GM18505 (cell line): ENCODE results near the gene CAMP.

Experiments used
- ATAC-seq: cut with Tn5 transposase; IDR thresholded peaks from one replicate; pipeline ENCODE4 v1.9.1; 2021; ENCODE audit not compliant: unreplicated experiment
- POLR2A ChIP-seq: IDR thresholded peaks from 4 replicates; pipeline ENCODE4 v1.6.1; 2011; ENCODE audit warnings: borderline replicate concordance; ENCODE audit not compliant: insufficient read depth, insufficient read length; ENCODE audit errors: extremely low read depth

Gene CAMP, protein sequence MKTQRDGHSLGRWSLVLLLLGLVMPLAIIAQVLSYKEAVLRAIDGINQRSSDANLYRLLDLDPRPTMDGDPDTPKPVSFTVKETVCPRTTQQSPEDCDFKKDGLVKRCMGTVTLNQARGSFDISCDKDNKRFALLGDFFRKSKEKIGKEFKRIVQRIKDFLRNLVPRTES

GRCh38 chr3:48222616-48223513 is at the start of gene CAMP:
TSS of gene CAMP (plus strand) at chr3:48223495. CDS start at chr3:48223512, 17 bp downstream.
- TF ChIP-seq POLR2A: no peak
- no peak for ATAC-seq

DNA sequence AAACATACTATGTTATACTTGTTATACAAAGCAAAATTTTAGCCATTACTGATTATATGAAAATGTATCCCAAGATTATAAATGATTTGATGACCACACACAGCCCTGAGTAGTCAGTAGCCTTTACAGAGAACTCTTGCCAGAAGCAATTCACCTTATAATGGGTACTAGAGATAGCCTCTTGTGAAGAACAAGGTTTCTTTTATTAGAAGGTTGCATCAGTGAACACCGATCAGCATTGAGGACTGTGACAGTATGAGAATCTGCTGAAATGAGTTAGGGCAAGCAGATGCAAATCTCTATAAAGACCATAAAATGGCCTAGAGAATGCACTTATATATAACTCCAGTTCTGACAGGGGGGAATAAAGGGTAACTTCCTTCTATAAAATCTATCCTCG is 45.2 kb upstream of the CAMP start:
- no peak for TF ChIP-seq POLR2A
- ATAC-seq: no peak

DNA sequence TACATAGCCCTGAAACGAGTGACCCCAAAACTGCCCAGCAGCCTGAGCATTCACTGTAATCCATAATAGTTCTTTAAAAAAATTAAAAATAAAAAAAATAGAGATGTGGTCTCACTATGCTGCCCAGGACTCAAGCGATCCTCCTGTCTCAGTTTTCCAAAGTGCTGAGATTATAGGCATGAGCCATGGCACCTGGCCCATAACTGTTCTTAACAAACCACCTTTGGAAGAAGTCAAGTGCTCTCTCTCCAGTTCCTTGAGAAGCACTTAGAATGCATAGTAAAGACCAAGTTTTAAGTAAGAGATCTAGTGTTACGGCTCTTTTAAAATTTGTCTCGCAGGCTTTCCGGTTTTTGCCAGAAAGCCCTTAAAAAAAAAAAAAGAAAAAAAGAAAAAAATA is 43.3 kb upstream of the CAMP start:
- TF ChIP-seq POLR2A: no peak

DNA sequence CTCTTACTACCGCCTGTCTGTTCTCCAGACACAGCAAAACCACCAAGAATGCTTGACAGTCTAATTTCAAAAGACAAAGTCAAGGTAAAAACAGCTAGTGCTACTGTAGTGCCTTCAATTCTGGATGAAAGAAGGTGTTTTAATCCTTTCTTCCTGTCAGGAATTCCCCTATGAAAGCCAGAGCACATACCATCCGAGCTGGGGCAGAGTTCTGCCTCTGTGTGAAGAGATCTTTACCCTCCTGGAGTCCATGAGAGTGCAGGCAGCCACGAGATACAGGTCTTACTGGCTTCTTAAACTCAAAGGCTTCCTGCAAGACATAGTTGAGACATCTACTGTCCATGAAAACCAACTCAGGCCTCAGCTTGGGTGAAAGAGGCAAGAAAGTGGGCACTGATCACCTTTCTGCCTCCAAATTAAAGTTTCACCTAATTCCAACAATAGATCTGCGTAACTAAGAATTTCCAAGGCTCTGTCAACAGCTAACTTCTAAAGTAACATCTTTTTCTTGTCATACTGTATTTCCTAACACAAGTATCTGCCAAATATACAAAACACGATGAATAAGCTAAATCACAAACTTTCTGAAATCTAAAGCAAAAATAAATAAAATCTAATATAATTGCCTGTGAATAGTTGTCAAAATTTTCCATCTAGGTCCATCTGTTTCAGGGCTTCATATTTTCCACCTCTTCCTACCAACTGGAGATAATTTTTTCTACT is 42.6 kb upstream of the CAMP start:
- no peak for ATAC-seq

More for the DNA sequence above, 43.3 kb upstream of the CAMP start:
- ATAC-seq: no peak

DNA sequence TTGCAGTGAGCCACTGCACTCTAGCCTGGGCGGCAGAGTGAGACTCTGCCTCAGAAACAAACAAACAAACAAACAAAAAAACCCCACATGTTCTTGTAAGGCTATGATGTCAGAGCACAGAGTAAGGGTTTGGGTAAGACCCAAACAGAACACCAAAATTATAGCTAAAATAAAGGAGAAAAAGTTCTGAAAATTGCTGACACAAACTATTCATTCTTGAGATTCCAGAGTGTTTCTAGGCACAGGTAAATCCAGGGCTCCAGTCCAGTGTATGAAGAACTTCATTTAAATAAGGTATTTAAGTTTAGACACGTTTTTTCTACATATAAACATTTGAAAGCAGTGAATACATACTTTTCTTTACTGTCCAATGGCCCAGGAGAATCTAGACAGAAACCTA is 39.0 kb upstream of the CAMP start:
- no peak for ATAC-seq
- TF ChIP-seq POLR2A: no peak

More for the DNA sequence above, 42.6 kb upstream of the CAMP start:
- no peak for TF ChIP-seq POLR2A

DNA sequence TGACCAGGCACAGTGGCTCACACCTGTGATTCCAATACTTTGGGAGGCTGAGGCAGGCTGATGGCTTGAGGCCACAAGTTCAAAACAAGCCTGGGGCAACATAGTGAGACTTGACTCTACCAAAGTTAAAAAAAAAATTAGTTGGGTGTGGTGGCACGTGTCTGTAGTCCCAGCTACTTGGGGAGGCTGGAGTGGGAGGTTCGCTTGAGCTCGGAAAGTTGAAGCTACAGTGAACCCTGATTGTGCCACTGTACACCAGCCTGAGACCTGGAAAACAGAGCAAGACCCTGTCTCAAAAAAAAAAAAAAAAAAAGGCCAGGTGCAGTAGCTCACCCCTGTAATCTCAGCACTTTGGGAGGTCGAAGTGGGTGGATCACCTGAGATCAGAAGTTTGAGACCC is 38.2 kb upstream of the CAMP start:
- TF ChIP-seq POLR2A: no peak
- no peak for ATAC-seq

GRCh38 chr3:48186631-48187300 is 36.5 kb upstream of the CAMP start:
- no peak for ATAC-seq
- TF ChIP-seq POLR2A: no peak

DNA sequence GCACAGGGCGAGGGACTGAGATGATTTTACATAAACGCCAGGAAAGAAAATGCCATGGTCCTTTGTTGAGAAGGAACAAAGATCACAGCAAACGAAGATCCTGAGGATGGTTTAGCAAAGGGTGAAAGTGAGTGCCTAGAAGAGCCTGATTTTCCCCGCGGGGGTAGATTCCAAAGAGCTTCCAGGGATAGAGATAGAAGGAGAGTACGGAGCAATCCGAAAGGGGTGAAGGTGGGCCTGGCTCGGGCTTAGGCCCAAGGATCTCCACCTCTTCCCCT is 36.1 kb upstream of the CAMP start:
- ATAC-seq: no peak
- no peak for TF ChIP-seq POLR2A

- no peak for TF ChIP-seq POLR2A
- peak; percentile 31 for ATAC-seq
These were observed 35.6 kb upstream of the CAMP start for GRCh38 chr3:48187579-48188265.

- peak; percentile 89 for ATAC-seq
- TF ChIP-seq POLR2A: peak; percentile 69
These were observed 34.8 kb upstream of the CAMP start, which contains the start of gene CDC25A for GRCh38 chr3:48188266-48189201. TSS of gene CDC25A (minus strand) at chr3:48188417. CDS start at chr3:48187947, 470 bp downstream.

- TF ChIP-seq POLR2A: no peak
- ATAC-seq: no peak
These were observed 34.0 kb upstream of the CAMP start for GRCh38 chr3:48189321-48189720.

DNA sequence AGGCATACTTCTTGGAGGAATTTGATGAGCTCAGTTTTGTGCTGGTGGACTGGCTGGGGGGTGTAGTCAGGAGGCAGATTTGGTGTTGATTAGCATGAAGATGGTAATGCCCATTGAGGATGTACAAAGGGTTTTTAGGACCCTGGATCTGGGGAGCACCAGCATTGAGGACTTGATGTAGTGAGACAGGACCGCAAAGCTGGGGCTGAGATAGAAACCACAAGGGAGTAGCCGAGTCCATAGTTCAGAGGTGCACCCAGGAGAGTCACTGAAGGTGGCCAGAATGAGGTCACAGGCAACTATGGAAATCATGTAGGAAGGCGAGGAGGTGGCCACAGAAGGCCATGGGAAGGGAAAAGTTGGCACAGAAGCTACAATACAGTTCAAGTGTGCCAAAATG is 32.4 kb upstream of the CAMP start:
- no peak for ATAC-seq
- TF ChIP-seq POLR2A: no peak
